Measurements from ENCODE around the gene SH2B3.
A peak's percentile ranks its signal among the peaks of the same experiment; 100 is the strongest.
"Not testable (repeated sequence)": the region's sequence is repeated elsewhere in the genome, so short reads cannot be mapped to it uniquely, and the experiment has no call there.

Gene SH2B3

DNA sequence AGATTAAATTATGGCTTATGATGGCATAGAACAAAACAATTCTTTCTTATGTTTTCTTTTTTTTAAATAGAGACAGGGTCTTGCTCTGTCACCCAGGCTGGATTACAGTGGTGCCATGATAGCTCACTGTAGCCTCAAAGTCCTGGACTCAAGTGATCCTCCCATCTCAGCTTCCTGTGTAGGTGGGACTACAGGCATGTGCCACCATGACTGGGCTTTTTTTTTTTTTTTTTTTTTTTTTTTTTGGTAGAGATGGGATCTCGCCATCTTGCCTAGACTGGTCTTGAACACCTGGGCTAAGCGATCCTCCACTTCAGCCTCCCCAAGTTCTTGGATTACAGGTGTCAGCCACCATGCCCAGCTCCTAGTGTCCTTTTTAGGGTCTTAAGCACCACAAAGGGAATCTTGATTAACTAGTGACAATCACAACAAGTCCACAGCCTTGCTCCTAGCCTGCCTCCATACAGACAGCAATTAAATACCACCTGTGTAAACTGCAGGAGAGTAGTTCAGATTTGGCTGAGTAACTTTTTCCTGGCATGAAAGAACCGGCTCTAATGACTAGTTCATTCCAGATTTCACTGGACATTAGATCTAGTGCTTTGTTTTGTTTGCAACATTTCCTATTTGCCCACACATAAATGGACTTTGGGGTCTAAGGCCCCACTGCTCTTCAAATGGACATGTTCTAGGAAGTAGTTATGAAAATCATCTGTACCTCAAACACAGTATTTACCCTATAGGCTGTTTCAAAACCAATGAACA is 61.6 kb downstream of the SH2B3 start:
- DNase-seq = peak; percentile 60

GRCh38 chr12:111467857-111468241 is 62.1 kb downstream of the SH2B3 start:
- DNase-seq = no peak

DNA sequence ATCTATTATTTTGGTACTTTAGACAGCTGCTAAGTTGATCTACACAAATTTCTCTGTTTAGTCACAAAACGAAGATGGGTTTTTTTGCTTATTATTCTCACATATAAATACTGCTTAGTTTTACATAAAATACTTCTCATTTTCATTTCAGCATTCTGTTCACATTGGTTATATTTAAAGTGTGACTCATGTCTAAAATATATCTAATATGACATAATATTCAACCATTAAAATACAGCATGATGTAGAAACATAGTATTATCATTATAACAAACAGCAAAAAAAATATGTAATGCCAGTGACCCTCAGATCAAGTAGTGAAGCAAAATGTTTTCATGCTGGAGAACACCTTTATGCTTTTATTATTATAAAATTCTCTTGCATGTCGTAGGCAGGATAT is 63.7 kb downstream of the SH2B3 start:
- DNase-seq = no peak

- no peak for DNase-seq
Observed at GRCh38 chr12:111471236-111471635, 65.5 kb downstream of the SH2B3 start.

DNA sequence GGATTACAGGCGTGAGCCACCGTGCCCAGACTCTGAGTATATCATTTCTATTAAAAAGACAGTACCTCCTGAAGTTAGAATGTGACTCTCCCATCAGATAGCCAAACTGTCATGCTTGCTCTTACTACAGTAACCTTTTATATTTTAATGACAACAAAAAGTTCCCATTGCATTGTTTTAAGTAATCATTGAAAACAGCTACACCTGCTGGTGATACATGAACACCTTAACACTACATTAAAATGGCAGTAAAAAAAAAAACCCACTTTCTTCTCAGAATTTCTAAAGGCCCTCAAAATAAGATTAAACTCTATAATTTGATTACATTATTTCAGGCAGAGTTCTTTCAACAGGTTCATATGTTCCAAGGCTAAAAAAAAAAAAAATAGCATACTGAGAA is 76.7 kb downstream of the SH2B3 start:
- peak; percentile 20 for DNase-seq

DNA sequence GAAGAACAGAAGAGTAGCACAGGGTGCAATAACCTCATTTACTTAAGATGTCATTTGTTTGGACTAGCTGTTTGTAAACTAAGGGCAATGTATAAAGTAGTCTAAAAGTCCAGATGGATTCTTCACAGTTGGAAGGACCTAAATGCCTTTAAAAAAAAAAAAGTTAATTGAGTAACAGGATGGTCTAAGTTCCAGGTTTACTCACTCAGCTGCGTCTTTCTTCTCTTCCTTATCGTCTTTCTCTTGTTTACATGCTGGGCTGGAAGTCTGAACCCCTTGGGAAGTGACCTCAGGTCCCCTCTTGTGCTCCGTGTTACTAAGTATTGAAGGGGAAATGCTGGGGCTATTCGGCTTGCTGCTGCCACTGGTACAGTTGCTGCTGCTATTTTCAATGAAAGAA is 82.5 kb downstream of the SH2B3 start:
- no peak for DNase-seq

DNA sequence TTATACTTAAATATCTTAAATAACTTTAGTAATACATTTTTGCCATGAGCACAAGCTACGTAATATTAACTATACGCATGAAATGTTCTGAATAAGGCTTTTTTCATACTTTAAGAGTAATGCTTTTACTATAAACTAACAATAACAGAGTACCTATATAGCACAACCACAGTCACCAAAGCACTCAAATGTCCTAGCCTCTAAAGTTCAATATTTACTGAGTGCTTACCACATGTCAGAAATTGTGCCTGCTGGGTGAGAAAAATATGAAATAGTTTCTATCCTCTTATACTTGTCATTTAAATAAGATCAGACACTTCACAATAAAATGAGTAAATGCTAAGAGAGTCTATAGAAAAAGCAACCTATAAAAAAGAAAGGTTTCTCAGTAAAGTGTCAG is 83.1 kb downstream of the SH2B3 start:
- DNase-seq = no peak

GRCh38 chr12:111492979-111493378 is 87.3 kb downstream of the SH2B3 start:
- DNase-seq = not testable (repeated sequence)

DNA sequence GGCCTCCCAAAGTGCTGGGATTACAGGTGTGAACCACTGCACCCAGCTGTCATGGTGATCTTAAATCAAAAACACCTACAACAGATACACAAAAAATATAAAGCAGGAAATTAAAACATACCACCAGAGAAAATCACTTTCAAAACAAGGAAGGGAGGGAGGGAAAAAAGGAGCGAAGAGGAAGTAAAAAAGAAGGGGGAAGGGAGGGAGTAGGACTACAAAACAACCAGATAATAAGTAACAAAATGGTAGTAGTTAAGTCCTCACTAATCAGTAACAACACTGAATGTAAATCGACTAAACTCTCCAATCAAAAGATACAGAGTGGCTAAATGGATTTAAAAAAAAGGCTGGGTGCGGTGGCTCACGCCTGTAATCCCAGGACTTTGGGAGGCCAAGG is 89.0 kb downstream of the SH2B3 start:
- no peak for DNase-seq
